HL-60 (cell line): ENCODE measurements around the gene SPACA6.

ENCODE experiments used
- DNase-seq, 2 experiments: peaks; one replicate each; pipeline ENCODE4 v3.0.0-alpha.2; 2010 to 2020; ENCODE audit warnings: low read depth in 1 of 2, low spot score in 1 of 2
- H3K27ac ChIP-seq: fragments of 250-450 bp; sonication (Bioruptor Pico); replicated peaks from 2 replicates; pipeline ENCODE4 v1.5.1; 2020; ENCODE audit warnings: mild to moderate bottlenecking, moderate library complexity
- H3K27me3 ChIP-seq: fragments of 250-450 bp; sonication (Bioruptor Pico); 2 replicates; pipeline ENCODE4 v1.5.1; 2021; ENCODE audit warnings: mild to moderate bottlenecking, moderate library complexity; ENCODE audit not compliant: insufficient read depth, poor library complexity, severe bottlenecking
- H3K4me3 ChIP-seq: replicated peaks from 2 replicates; pipeline ENCODE4 v1.5.1; 2011; ENCODE audit warnings: mild to moderate bottlenecking, control low read depth, low read length; ENCODE audit not compliant: insufficient read depth
- GABPA ChIP-seq: IDR thresholded peaks from 2 replicates; pipeline ENCODE4 v1.6.1; 2012; ENCODE audit warnings: low read depth
- POLR2AphosphoS5 ChIP-seq: IDR thresholded peaks from 2 replicates; pipeline ENCODE4 v1.6.1; 2012; ENCODE audit warnings: low read depth
- REST ChIP-seq: IDR thresholded peaks from 2 replicates; pipeline ENCODE4 v1.6.1; 2012; ENCODE audit warnings: low read depth; ENCODE audit not compliant: insufficient replicate concordance
- SPI1 ChIP-seq: IDR thresholded peaks from 2 replicates; pipeline ENCODE4 v1.6.1; 2012; ENCODE audit warnings: low read depth, mild to moderate bottlenecking, borderline replicate concordance
- TF ChIP-seq, protein P1 (sequence below): IDR thresholded peaks from one replicate; pipeline ENCODE4 v1.5.1; 2011; ENCODE audit warnings: low read length, control low read depth, inconsistent platforms; ENCODE audit not compliant: insufficient read depth

Gene SPACA6

DNA sequence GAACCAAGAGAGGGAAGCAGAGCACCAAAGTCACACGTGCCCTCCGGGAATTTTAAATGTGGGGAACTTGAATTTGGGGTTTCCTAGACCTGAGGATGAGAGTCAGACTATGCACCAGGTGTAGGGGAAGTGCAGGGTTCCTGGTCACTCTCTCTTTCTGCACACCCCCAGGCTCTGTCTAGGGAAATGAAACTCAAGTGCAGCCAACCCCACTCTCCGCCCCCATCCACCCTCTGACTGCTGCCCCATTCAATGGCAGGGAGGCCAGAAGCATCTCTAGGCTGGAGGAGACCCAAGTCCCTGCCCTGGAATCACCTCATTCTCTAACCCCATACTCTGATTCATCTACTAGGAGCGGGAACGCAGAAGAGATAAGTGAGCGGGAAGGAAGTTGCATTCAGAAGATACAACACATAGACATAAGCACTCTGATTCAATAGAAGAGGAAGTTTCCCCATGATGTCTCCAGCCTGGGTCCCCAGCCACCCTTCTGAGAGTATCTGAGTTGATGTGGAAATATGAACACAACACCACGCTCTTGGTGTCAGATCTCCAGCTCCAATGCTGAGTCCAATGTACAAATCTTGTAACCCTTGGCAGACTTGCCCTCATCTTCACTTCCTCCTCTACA is 41.8 kb upstream of the SPACA6 start:
- peak; percentile 60 to 91 for DNase-seq
- Histone ChIP-seq H3K4me3 (no peak overlapping the region), H3K27ac (no peak overlapping the region)

DNA sequence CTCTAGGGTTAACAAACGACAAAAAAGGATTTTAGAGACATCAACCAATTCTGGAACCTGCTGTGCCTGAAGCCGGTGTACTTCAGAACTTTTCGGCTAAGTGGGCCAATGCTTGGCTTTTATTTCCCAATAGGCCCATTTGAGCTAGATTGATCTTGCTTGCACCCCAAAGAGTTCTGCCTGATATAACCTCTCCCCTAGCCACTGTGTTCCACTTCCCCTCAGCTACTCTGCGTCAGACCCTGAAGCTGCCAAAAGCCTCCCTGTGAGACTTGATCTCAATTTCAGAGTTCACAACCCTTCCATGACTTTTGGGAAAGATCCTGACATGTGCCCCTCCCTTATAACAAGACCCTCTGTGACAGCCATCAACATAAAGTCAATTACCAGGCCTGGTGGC is 40.9 kb upstream of the SPACA6 start:
- Histone ChIP-seq H3K4me3 (no peak overlapping the region), H3K27me3 (no peaks in the 10 kb centered on the region), H3K27ac (no peak overlapping the region; the same call in 1 of the 2 replicates)
- no peak for DNase-seq
- TF ChIP-seq GABPA (no peak), POLR2AphosphoS5 (no peak), SPI1 (no peak), REST (no peak)
- TF ChIP-seq, protein P1, sequence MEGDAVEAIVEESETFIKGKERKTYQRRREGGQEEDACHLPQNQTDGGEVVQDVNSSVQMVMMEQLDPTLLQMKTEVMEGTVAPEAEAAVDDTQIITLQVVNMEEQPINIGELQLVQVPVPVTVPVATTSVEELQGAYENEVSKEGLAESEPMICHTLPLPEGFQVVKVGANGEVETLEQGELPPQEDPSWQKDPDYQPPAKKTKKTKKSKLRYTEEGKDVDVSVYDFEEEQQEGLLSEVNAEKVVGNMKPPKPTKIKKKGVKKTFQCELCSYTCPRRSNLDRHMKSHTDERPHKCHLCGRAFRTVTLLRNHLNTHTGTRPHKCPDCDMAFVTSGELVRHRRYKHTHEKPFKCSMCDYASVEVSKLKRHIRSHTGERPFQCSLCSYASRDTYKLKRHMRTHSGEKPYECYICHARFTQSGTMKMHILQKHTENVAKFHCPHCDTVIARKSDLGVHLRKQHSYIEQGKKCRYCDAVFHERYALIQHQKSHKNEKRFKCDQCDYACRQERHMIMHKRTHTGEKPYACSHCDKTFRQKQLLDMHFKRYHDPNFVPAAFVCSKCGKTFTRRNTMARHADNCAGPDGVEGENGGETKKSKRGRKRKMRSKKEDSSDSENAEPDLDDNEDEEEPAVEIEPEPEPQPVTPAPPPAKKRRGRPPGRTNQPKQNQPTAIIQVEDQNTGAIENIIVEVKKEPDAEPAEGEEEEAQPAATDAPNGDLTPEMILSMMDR, result no peak

More for the DNA sequence above, 41.8 kb upstream of the SPACA6 start:
- TF ChIP-seq GABPA (no peak), POLR2AphosphoS5 (no peak), SPI1 (peak; percentile 18; the same call in 1 of the 2 replicates)
- TF ChIP-seq, protein P1, result no peak
- no peaks in the 10 kb centered on the region for H3K27me3 ChIP-seq

DNA sequence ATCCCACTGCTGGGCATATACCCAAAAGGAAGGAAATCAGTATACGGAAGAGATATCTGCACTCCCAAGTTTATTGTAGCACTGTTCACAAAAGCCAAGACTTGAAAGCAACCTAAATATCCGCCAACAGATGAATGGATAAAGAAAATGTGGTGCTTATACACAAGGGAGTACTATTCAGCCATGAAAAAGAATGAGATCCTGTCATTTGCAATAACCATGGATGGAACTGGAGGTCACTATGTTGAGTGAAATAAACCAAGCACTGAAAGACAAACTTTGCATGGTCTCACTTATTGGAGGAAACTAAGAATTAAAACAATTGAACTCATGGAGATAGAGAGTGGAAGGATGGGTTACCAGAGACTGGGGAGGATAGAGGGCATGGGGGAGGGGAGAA is 40.0 kb upstream of the SPACA6 start:
- no peak for DNase-seq
- H3K27me3 ChIP-seq, result no peaks in the 10 kb centered on the region

More for the DNA sequence above, 40.0 kb upstream of the SPACA6 start:
- H3K4me3 ChIP-seq, result no peak overlapping the region
- TF ChIP-seq POLR2AphosphoS5 (no peak), SPI1 (no peak), GABPA (no peak), REST (no peak)
- TF ChIP-seq, protein P1, result no peak
- H3K27ac ChIP-seq, result no peak overlapping the region
